PC-9 (cell line): ENCODE data around the gene LARP4B.

Experiments used
- CTCF ChIP-seq: fragments of 200-600 bp; sonication (generic); conservative IDR thresholded peaks from 2 replicates; pipeline ENCODE4 v1.6.1; 2017; ENCODE audit warnings: mixed run types, antibody characterized with exemption, mild to moderate bottlenecking, moderate library complexity
- EZH2 ChIP-seq: fragments of 200-600 bp; sonication (generic); IDR thresholded peaks from 2 replicates; pipeline ENCODE4 v1.8.0; 2017; ENCODE audit warnings: antibody characterized with exemption, low read depth

GRCh38 chr10:774223-774622 is 157.3 kb downstream of the LARP4B start:
- TF ChIP-seq CTCF (no peak), EZH2 (no peak)
